GM21423 (cell line): Measurements from ENCODE around the gene NAV2.
"Not testable (repeated sequence)": the region's sequence is repeated elsewhere in the genome, so short reads cannot be mapped to it uniquely, and the experiment has no call there.

ENCODE experiments used
- ATAC-seq: cut with Tn5 transposase; IDR thresholded peaks from one replicate; pipeline ENCODE4 v1.9.1; 2021; ENCODE audit warnings: mild to moderate bottlenecking, moderate library complexity; ENCODE audit not compliant: unreplicated experiment

The NAV2 gene

DNA sequence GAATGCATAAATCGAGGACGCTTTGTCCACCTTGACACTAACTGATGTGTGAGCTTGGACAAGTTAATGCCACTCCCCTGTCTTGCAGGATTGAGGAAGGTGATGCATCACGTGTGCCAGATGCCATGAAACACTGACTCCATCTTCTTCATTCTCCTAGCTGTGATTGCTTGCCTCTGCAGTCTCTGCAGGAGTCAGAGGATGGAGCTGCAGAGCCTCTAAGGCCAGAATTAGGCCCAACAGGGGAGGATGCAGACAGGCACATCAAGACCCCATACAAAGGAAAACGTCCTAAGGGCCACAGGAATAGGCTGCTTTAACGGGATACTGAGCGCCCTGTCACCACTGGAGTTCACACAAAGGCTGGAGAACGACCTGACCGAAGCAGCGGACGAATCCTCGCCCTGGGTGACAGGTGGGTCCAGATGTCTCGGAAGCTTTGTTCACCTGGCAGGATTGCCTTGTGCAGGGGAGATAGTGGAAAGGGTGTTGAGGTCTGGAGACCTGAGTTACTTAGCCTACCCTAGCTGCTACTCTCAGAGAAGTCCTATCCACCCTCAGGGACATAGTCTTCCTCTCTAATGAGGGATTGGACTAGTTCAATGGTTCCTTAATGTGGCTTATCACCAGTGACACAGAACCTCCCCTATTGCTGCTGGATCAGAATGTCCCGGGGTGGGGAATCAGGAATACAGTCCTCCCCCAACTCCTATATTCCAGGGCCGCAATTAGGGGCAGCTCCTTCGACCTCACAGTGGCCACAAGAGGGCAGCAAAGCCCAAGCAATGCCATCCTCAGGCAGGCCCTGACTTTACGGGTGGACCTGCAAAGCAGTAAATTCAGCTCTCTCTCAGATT is 415.3 kb downstream of the NAV2 start:
- ATAC-seq, result peak; percentile 75

DNA sequence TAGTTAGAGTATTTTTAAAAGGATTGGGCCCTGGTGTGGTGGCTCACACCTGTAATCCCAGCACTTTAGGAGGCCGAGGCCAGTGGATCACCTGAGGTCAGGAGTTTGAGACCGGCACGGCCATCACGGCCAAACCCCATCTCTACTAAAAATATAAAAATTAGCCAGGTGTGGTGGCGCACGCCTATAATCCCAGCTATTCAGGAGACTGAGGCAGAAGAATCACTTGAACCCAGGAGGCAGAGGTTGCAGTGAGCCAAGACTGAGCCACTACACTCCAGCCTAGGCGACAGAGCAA is 415.8 kb downstream of the NAV2 start:
- not testable (repeated sequence) for ATAC-seq

DNA sequence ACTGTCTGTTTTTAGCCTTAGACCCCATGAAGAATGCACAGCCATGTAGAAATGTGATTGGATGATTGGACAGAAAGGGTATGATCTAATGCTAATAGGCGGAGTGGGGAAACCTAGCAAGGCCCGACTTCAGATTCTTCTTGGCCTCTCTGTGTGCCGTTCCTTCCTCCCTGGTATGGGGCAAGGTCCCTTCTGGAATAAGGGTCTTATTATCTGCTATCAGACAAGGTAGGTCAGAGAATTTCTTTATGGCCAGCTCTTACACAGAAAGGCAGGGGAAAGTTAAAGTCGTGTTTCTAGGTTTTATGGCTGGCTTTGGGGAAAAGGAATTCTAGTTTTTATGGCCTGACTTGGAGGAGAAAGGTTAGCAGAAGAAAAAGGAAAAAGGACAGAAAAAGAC is 417.0 kb downstream of the NAV2 start:
- no peak for ATAC-seq

- no peak for ATAC-seq
These were observed 419.4 kb downstream of the NAV2 start for GRCh38 chr11:20131788-20132666.

GRCh38 chr11:20132667-20133039 is 420.0 kb downstream of the NAV2 start:
- ATAC-seq, result no peak

- no peak for ATAC-seq
These were observed 422.5 kb downstream of the NAV2 start for GRCh38 chr11:20134991-20135736.

DNA sequence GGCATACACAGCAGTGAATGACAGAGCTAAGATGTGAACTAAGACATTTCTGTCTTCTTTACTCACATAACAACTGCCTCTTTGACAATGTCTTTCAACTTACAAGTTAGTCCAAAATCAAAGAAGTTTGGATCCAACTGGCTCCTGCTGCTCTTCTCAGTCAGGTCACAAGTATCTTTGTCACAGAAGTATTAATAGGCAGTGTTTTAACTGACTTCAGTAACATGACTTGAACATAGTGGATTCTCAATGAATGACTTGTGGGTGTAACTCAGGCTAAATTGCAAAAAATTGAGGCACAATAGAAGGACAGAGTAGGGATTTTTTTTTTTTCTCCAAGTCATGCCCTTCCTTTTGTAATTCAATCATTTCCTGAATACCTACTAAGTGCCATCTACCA is 425.0 kb downstream of the NAV2 start:
- no peak for ATAC-seq

- ATAC-seq, result no peak
These were observed 426.1 kb downstream of the NAV2 start for GRCh38 chr11:20138707-20139106.

DNA sequence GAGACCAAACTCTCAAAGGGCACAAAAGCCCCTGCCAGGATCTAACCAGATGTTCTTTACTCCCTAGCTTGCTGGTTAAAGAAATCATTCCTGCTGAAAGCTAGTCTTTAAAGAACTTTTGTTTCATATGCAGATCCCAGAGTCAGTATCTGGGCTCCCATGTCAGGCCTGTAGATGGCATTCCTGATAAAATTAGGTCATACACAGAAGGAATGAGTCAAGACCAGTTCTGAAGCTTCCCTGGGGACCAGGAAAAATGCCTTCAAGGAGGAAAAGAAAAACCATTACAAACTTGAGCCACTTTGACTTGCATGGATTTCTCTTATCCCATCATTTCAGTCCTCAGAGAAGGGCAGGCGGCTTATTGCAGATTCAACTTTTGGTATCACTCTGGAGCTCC is 441.7 kb downstream of the NAV2 start:
- no peak for ATAC-seq

DNA sequence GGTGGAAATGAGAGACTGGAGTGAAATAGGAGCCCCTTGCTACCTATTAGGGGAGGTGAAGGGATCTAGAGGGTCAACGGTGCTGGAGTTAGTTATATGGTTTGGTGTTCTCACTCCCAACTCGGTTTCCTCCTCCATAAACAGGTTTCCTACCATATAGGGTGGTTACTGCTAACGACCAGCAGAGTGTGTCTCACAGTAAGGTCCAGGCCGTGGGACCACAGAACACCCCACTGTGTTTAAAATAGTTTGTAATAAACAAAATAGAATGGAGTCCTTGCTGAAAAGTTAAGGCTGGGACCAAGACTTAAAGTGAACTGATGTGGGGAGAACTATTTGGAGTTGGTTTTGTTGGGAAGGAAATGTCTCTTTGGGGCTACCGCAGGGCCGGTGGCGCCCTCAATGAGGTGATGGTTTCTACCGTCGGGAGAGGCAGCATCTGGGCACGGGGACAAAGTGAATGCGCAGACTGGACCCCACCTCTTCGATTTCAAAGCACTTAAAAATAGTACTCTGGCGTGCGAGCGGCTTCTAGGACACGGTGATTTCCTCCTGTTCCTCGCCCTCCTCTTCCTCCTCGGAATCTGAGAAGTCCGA is 443.1 kb downstream of the NAV2 start:
- no peak for ATAC-seq

- ATAC-seq, result no peak
These were observed 443.7 kb downstream of the NAV2 start for GRCh38 chr11:20156280-20156875.

DNA sequence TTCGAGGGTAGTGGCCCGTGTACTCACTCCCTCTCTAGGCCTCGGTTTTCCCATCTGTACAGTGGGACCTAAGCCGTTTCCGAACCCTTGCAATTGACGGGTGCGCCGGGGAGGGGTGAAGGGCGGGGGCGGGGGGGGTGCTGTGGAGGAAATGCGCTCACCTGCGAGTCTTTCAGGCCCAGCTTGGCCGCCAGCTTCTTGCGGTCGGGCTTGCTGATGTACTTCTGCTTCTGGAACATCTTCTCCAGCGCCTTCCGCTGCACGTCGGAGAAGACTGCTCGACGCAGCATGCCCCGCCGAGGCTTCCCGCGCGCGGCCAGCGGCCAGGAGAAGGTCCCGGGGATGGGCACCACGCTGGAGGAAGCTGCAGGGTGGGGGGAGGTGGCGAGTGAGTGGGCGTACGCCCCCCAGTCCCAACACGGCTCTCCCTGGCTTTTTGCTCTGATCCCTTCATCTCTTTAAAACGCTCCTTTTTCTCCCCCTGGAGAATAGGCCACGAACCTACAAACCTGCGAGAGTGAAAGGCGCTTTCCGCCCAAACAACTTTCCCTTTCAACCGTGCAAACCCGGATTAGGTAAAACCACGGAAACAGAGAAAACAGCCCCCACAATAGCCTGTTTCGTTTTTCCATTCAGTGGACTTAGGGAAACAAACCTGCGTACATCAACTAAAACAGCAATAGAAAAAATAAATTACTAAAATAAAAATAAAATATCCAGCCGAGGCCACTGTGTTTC is 444.4 kb downstream of the NAV2 start:
- no peak for ATAC-seq

GRCh38 chr11:20157728-20158127 is 445.1 kb downstream of the NAV2 start:
- no peak for ATAC-seq

GRCh38 chr11:20158597-20159257 is 446.1 kb downstream of the NAV2 start:
- ATAC-seq, result no peak

GRCh38 chr11:20159466-20160381 is 447.1 kb downstream of the NAV2 start:
- no peak for ATAC-seq

- no peak for ATAC-seq
These were observed 448.0 kb downstream of the NAV2 start, which contains the start of gene DBX1 for GRCh38 chr11:20160425-20161229. Gene DBX1 (minus strand): TSS chr11:20160475. CDS start chr11:20160324, 151 bp downstream.

- ATAC-seq, result no peak
These were observed 448.7 kb downstream of the NAV2 start for GRCh38 chr11:20161230-20161918.
